ENCODE results near the gene KCNMB2.

The KCNMB2 gene

GRCh38 chr3:178646186-178646862, 110.1 kb downstream of the KCNMB2 start:
- Histone ChIP-seq H3K9me3 (no peaks in the 10 kb centered on the region), H3K4me3 (ENCODE audit: low read depth in 1 of 2, low read length in 1 of 2) (no peak overlapping the region), H3K36me3 (no peaks in the 10 kb centered on the region), H3K4me1 (ENCODE audit: control insufficient read depth in 1 of 2, insufficient read depth in 1 of 2, low read depth in 1 of 2, low read length in 1 of 2) (no peaks in the 10 kb centered on the region), H3K27ac (no peak overlapping the region), H3K27me3 (no peaks in the 10 kb centered on the region)
- TF ChIP-seq CTCF (IDR thresholded peaks at IDR 0.05) = no peak

GRCh38 chr3:178655488-178655887, 119.3 kb downstream of the KCNMB2 start:
- H3K36me3 ChIP-seq = no peaks in the 10 kb centered on the region
- no peak for TF ChIP-seq CTCF (IDR thresholded peaks at IDR 0.05)
- H3K4me1 ChIP-seq (ENCODE audit: control insufficient read depth in 1 of 2, insufficient read depth in 1 of 2, low read depth in 1 of 2, low read length in 1 of 2) = no peaks in the 10 kb centered on the region
- no peak overlapping the region for H3K4me3 ChIP-seq (ENCODE audit: low read depth in 1 of 2, low read length in 1 of 2)
- H3K27ac ChIP-seq = no peak overlapping the region
- H3K9me3 ChIP-seq = no peaks in the 10 kb centered on the region
- H3K27me3 ChIP-seq = no peaks in the 10 kb centered on the region

GRCh38 chr3:178658694-178659325, 122.6 kb downstream of the KCNMB2 start:
- no peak overlapping the region for H3K4me3 ChIP-seq (ENCODE audit: low read depth in 1 of 2, low read length in 1 of 2)
- no peak for TF ChIP-seq CTCF (IDR thresholded peaks at IDR 0.05)
- H3K36me3 ChIP-seq = no peaks in the 10 kb centered on the region

GRCh38 chr3:178663201-178663934, 127.1 kb downstream of the KCNMB2 start:
- no peak overlapping the region for H3K4me3 ChIP-seq (ENCODE audit: low read depth in 1 of 2, low read length in 1 of 2)
- no peak overlapping the region for H3K27ac ChIP-seq
- no peaks in the 10 kb centered on the region for H3K4me1 ChIP-seq (ENCODE audit: control insufficient read depth in 1 of 2, insufficient read depth in 1 of 2, low read depth in 1 of 2, low read length in 1 of 2)
- no peak for TF ChIP-seq CTCF (IDR thresholded peaks at IDR 0.05)
- H3K36me3 ChIP-seq = no peaks in the 10 kb centered on the region
- H3K9me3 ChIP-seq = no peaks in the 10 kb centered on the region
- no peaks in the 10 kb centered on the region for H3K27me3 ChIP-seq

More at GRCh38 chr3:178658694-178659325, 122.6 kb downstream of the KCNMB2 start:
- H3K27me3 ChIP-seq = no peaks in the 10 kb centered on the region
- no peaks in the 10 kb centered on the region for H3K4me1 ChIP-seq (ENCODE audit: control insufficient read depth in 1 of 2, insufficient read depth in 1 of 2, low read depth in 1 of 2, low read length in 1 of 2)
- H3K27ac ChIP-seq = no peak overlapping the region
- H3K9me3 ChIP-seq = no peaks in the 10 kb centered on the region

- Histone ChIP-seq H3K36me3 (no peaks in the 10 kb centered on the region), H3K9me3 (no peaks in the 10 kb centered on the region), H3K4me3 (ENCODE audit: low read depth in 1 of 2, low read length in 1 of 2) (no peak overlapping the region), H3K27me3 (no peaks in the 10 kb centered on the region), H3K4me1 (ENCODE audit: control insufficient read depth in 1 of 2, insufficient read depth in 1 of 2, low read depth in 1 of 2, low read length in 1 of 2) (peaks cover 0 to under 1% of the 10 kb centered on the region in 2 experiments), H3K27ac (no peak overlapping the region)
- TF ChIP-seq CTCF (IDR thresholded peaks at IDR 0.05) = no peak
These were observed 129.5 kb downstream of the KCNMB2 start for GRCh38 chr3:178665747-178666146.
